ENCODE data around the gene TCEANC.

DNA sequence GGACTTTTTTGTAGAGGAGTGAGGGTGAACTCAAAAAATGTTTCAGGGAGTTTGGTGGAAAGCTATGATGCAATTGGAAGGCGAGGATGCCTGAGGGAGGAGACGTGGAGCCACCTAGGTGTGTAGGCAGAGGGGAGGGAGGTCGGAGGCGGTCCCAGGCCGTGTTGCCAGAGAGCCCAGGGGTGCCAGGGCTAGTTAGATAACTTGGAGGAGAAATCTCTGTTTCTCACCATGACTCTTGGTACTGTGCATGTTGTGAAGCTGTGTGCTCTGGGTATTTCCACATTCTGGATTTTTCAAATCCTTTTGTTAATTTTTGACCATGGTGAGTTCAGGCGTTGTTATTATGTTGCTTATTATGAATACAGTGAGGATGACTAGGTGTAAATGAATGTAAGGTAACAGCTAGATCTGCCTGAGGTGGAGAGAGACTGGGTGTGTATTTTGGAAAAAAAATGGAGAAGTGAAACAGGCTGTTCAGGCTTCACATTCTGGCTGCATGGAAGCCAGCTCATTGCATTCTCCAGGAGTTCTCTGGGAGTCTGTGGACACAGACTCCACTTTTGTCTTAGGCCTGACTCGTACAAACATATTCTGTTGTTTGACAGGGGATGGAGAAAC lies 40.5 kb downstream of the TCEANC start:
- no peak for TF ChIP-seq POLR2AphosphoS5 (IDR thresholded peaks at IDR 0.05; ENCODE audit: borderline replicate concordance, low read depth, low read length)
- no peak for TF ChIP-seq EZH2 (IDR thresholded peaks at IDR 0.05)
- TF ChIP-seq FOXP2 (optimal IDR thresholded peaks at IDR 0.05; ENCODE audit: control extremely low read depth, extremely low read length, insufficient read depth), result no peak

All from SK-N-MC (cell line).